Sigmoid colon (tissue), 4 donors: ENCODE data around the gene XRCC5.
A peak's percentile ranks its signal among the peaks of the same experiment; 100 is the strongest.

ENCODE experiments used
- CTCF ChIP-seq, 4 experiments: fragments of 450-650 bp in 3 of 4; fragments of 200-600 bp in 1 of 4; IDR thresholded peaks; one replicate each; pipeline ENCODE4 v1.5.1; 2016 to 2019; ENCODE audit warnings: antibody characterized with exemption in 4 of 4, mild to moderate bottlenecking in 3 of 4, moderate library complexity in 2 of 4
- EP300 ChIP-seq, 4 donors: sonication (generic); formaldehyde crosslinking; IDR thresholded peaks; one replicate each; pipeline ENCODE4 v1.6.1; 2017; ENCODE audit warnings: antibody characterized with exemption in 4 of 4
- POLR2A ChIP-seq, 2 donors: fragments of 450-650 bp; IDR thresholded peaks; one replicate each; pipeline ENCODE4 v1.6.1; 2016; ENCODE audit warnings: antibody characterized with exemption in 2 of 2, mild to moderate bottlenecking in 2 of 2, moderate library complexity in 2 of 2
- POLR2AphosphoS5 ChIP-seq, 4 donors: sonication (generic); formaldehyde crosslinking; IDR thresholded peaks; one replicate each; pipeline ENCODE4 v1.6.1; 2017; ENCODE audit warnings: antibody characterized with exemption in 4 of 4

GRCh38 chr2:216242365-216242764 lies 133.2 kb downstream of the XRCC5 start:
- TF ChIP-seq POLR2A (IDR thresholded peaks at IDR 0.05) (no peak), CTCF (IDR thresholded peaks at IDR 0.05) (no peak), POLR2AphosphoS5 (IDR thresholded peaks at IDR 0.05) (peak in 1 of 4 donors; percentile 52), EP300 (IDR thresholded peaks at IDR 0.05) (no peak)
